ENCODE results near the gene PTH2R. TPM values are rescaled to one million over a fixed set of nuclear protein-coding genes. Genes with fewer than 3 reads are reported as not detected.

The PTH2R gene
- total and polyA plus RNA-seq, 2 of the 4 experiments (the other 2 are of a cell fraction), result under 0.01 TPM; not detected in 1

DNA sequence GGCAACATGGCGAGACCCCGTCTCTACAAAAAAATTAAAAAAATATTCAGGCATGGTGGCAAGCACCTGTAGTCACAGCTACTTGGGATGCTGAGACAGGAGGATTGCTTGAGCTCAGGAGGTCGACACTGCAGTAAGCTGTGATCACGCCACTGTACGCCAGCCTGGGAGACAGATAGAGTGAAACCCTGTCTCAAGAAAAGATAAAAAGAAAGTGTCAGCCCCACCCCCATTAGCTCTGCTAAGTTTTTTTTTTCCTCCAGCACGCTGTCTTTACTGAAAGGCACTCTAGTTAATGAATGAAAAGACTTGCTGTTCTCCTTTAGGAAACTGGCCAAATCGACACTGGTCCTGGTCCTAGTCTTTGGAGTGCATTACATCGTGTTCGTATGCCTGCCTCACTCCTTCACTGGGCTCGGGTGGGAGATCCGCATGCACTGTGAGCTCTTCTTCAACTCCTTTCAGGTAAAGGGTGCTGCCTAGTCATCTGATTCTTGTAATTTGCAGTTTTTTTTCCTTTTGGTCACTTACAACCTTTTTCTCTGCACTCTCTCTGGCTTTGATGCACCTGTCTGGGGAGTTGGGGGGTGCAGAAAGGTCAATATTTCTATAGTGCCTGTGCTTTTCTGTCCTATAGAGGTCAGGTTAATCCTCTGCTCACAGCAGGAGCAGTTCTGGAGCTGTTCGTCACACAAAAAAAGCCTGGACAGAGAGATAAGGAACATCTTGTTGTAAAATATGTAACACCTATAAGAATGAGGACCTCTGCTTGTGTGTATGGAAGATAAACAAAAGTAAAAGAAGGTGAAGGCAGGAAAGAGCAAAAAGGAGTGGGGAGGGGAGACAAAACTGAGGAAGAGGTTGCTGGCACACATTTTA lies 82.3 kb downstream of the PTH2R start (continued):
- no peak for TF ChIP-seq BHLHE40 (IDR thresholded peaks at IDR 0.05; ENCODE audit: low read depth, low read length)

DNA sequence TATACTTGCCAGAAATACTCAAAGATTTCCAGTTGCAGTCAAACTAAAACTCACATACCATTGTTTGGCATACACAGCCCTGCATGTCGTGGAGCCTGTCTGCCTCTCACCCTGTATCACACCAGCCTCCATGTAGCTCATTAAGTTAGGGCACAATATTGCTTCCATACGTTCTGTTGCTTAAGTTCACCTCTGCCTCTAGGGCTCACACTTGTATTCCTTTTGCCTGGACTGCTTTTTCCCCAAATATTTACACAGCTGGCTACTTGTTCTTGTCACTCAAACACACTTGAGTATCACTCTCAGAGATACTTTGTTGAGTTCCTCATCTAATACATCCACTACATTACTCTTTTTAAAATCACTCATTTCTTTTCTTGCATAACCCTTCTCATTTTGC lies 83.1 kb downstream of the PTH2R start:
- no peaks in the 10 kb centered on the region for H3K4me1 ChIP-seq (ENCODE audit: control insufficient read depth, insufficient read depth, low read length)
- dilution Hi-C loops (cut with HindIII; ENCODE audit: low sequenced_read_pairs, unreplicated experiment) (no loop called here), intact Hi-C loops (cut with micrococcal nuclease) (no loop called here), in situ Hi-C loops (cut with MboI; ENCODE audit: low sequenced_read_pairs) (no loop called here)
- H2BK5ac ChIP-seq (ENCODE audit: low read depth, low read length, poor library complexity, severe bottlenecking), result no peak overlapping the region
- no peak overlapping the region for H2BK120ac ChIP-seq (ENCODE audit: low read depth, low read length)
- ChIA-PET CTCF (no interaction called here), POLR2A (ENCODE audit: unreplicated experiment) (no interaction called here)
- DNase-seq (no peak), ATAC-seq (ENCODE audit: low read depth) (no peak)
- H3K9me1 ChIP-seq (ENCODE audit: insufficient read depth, low read length), result no peaks in the 10 kb centered on the region
- no peak overlapping the region for H3K14ac ChIP-seq (replicated peaks; ENCODE audit: low read depth, low read length)
- H4K91ac ChIP-seq (ENCODE audit: insufficient read depth, low read depth, low read length), result no peak overlapping the region
- H3K4me3 ChIP-seq (ENCODE audit: insufficient read depth, low read depth, low read length), result no peak overlapping the region
- no peak overlapping the region for H3K18ac ChIP-seq (ENCODE audit: low read depth, low read length)
- H2BK20ac ChIP-seq (ENCODE audit: low read depth, low read length), result no peak overlapping the region
- H3K9ac ChIP-seq (ENCODE audit: low read depth, low read length), result no peak overlapping the region
- WGBS, 2 experiments (ENCODE audit: extremely low coverage in 2 of 2, insufficient read length in 1 of 2), result 0% methylated on average over 2 of the region's 2 CpGs; no CpG with 5 or more reads in 1 of the 2 experiments
- H3K23ac ChIP-seq (ENCODE audit: low read depth, low read length), result no peak overlapping the region
- no peak overlapping the region for H4K5ac ChIP-seq (ENCODE audit: low read depth, low read length)
- no peaks in the 10 kb centered on the region for H3K79me1 ChIP-seq (ENCODE audit: low read depth in 1 of 2, low read length in 2 of 2)
- H2BK15ac ChIP-seq (ENCODE audit: low read depth, low read length), result no peak overlapping the region
- no peak overlapping the region for H2AK9ac ChIP-seq (replicated peaks; ENCODE audit: low read depth, low read length, poor library complexity)
- no peak overlapping the region for H4K8ac ChIP-seq (ENCODE audit: low read depth in 2 of 2, low read length in 2 of 2)
- H2AFZ ChIP-seq (replicated peaks; ENCODE audit: low read length, poor library complexity), result no peak overlapping the region
- no TSS peak for BruUV-seq (replicated peaks)
- H3K27ac ChIP-seq (ENCODE audit: insufficient read depth, low read length), result no peak overlapping the region
- no peaks in the 10 kb centered on the region for H3K36me3 ChIP-seq (ENCODE audit: control insufficient read depth, insufficient read depth, low read length)
- no peaks in the 10 kb centered on the region for H4K20me1 ChIP-seq (ENCODE audit: insufficient read depth, low read length)
- no peak overlapping the region for H3K4me2 ChIP-seq (ENCODE audit: low read depth, low read length)
- no peaks in the 10 kb centered on the region for H3K27me3 ChIP-seq (ENCODE audit: control insufficient read depth, insufficient read depth, low read length)
- TF ChIP-seq MXI1 (IDR thresholded peaks at IDR 0.05; ENCODE audit: borderline replicate concordance, low read depth, low read length), result no peak
- TF ChIP-seq RCOR1 (IDR thresholded peaks at IDR 0.05; ENCODE audit: insufficient replicate concordance, low read length), result no peak
- no peak for TF ChIP-seq SMC3 (IDR thresholded peaks at IDR 0.05; ENCODE audit: low read depth, low read length)
- TF ChIP-seq NFE2L2 (IDR thresholded peaks at IDR 0.05; ENCODE audit: low read depth, low read length), result no peak
- TF ChIP-seq CEBPB (IDR thresholded peaks at IDR 0.05; ENCODE audit: low read depth, low read length), result no peak
- TF ChIP-seq RAD21 (IDR thresholded peaks at IDR 0.05; ENCODE audit: low read length), result no peak
- no peak for TF ChIP-seq RFX5 (IDR thresholded peaks at IDR 0.05; ENCODE audit: low read depth, low read length)
- no peak for TF ChIP-seq FOS (IDR thresholded peaks at IDR 0.05; ENCODE audit: low read depth, low read length)
- no peak for TF ChIP-seq POLR2A (IDR thresholded peaks at IDR 0.05; ENCODE audit: low read depth, low read length)
- TF ChIP-seq, protein P1, sequence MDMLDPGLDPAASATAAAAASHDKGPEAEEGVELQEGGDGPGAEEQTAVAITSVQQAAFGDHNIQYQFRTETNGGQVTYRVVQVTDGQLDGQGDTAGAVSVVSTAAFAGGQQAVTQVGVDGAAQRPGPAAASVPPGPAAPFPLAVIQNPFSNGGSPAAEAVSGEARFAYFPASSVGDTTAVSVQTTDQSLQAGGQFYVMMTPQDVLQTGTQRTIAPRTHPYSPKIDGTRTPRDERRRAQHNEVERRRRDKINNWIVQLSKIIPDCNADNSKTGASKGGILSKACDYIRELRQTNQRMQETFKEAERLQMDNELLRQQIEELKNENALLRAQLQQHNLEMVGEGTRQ (IDR thresholded peaks at IDR 0.05; ENCODE audit: low read depth, low read length), result no peak
- TF ChIP-seq, protein P2, sequence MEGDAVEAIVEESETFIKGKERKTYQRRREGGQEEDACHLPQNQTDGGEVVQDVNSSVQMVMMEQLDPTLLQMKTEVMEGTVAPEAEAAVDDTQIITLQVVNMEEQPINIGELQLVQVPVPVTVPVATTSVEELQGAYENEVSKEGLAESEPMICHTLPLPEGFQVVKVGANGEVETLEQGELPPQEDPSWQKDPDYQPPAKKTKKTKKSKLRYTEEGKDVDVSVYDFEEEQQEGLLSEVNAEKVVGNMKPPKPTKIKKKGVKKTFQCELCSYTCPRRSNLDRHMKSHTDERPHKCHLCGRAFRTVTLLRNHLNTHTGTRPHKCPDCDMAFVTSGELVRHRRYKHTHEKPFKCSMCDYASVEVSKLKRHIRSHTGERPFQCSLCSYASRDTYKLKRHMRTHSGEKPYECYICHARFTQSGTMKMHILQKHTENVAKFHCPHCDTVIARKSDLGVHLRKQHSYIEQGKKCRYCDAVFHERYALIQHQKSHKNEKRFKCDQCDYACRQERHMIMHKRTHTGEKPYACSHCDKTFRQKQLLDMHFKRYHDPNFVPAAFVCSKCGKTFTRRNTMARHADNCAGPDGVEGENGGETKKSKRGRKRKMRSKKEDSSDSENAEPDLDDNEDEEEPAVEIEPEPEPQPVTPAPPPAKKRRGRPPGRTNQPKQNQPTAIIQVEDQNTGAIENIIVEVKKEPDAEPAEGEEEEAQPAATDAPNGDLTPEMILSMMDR (conservative IDR thresholded peaks at IDR 0.05; ENCODE audit: low read depth, low read length), result no peak
- TF ChIP-seq, protein P3, sequence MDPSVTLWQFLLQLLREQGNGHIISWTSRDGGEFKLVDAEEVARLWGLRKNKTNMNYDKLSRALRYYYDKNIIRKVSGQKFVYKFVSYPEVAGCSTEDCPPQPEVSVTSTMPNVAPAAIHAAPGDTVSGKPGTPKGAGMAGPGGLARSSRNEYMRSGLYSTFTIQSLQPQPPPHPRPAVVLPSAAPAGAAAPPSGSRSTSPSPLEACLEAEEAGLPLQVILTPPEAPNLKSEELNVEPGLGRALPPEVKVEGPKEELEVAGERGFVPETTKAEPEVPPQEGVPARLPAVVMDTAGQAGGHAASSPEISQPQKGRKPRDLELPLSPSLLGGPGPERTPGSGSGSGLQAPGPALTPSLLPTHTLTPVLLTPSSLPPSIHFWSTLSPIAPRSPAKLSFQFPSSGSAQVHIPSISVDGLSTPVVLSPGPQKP (IDR thresholded peaks at IDR 0.05; ENCODE audit: borderline replicate concordance, low read depth, low read length), result no peak
- no peak overlapping the region for H3K56ac ChIP-seq (ENCODE audit: extremely low read depth, insufficient read depth, low read length)
- H2AK5ac ChIP-seq (ENCODE audit: low read depth, low read length), result no peak overlapping the region
- H3K4ac ChIP-seq (ENCODE audit: low read depth, low read length), result no peak overlapping the region
- H3K9me3 ChIP-seq (ENCODE audit: control insufficient read depth, insufficient read depth, low read length), result peaks cover 29% of the 10 kb centered on the region

All from IMR-90 (cell line).